Heart right ventricle (tissue), 16 donors: ENCODE results near the gene KLF5. TPM values are rescaled to one million over a fixed set of nuclear protein-coding genes. Genes with fewer than 3 reads are reported as not detected.

Experiments used
- ATAC-seq, 8 donors: fragments of 200-7000 bp; cut with Tn5 transposase; one replicate each; pipeline ENCODE4 v1.9.1; 2020; ENCODE audit warnings: mild to moderate bottlenecking in 8 of 8, moderate library complexity in 8 of 8, moderate number of reproducible peaks in 1 of 8
- DNase-seq, 2 donors: peaks; one replicate each; pipeline ENCODE4 v3.0.0-alpha.2; 2020
- H3K27ac ChIP-seq, 10 donors: fragments of 200-600 bp; sonication (generic) in 2 of 10; one replicate each; pipeline versions ENCODE4 v1.5.0 to v1.8.0; 2020 to 2022; ENCODE audit warnings: mild to moderate bottlenecking in 3 of 10
- H3K27me3 ChIP-seq, 7 donors: fragments of 200-600 bp; one replicate each; pipeline ENCODE4 v1.8.0; 2021 to 2022; ENCODE audit warnings: mild to moderate bottlenecking in 2 of 7
- H3K36me3 ChIP-seq, 9 donors: fragments of 200-600 bp; sonication (generic) in 1 of 9; one replicate each; pipeline versions ENCODE4 v1.5.0 to v1.8.0; 2020 to 2022; ENCODE audit warnings: mild to moderate bottlenecking in 2 of 9
- H3K4me1 ChIP-seq, 9 donors: fragments of 200-600 bp; sonication (generic) in 1 of 9; one replicate each; pipeline versions ENCODE4 v1.5.0 to v1.8.0; 2020 to 2022; ENCODE audit warnings: mild to moderate bottlenecking in 4 of 9
- H3K4me3 ChIP-seq, 10 donors: fragments of 200-600 bp; sonication (generic) in 2 of 10; one replicate each; pipeline versions ENCODE4 v1.5.0 to v1.8.0; 2020 to 2022; ENCODE audit warnings: mild to moderate bottlenecking in 7 of 10, moderate library complexity in 2 of 10
- H3K9me3 ChIP-seq, 11 donors: fragments of 200-600 bp in 10 of 11; sonication (generic) in 2 of 11; one replicate each; pipeline versions ENCODE4 v1.5.0 to v1.8.0; 2013 to 2022; ENCODE audit warnings: mild to moderate bottlenecking in 2 of 11, control low read depth in 1 of 11, moderate library complexity in 1 of 11
- CTCF ChIP-seq, 9 donors: fragments of 200-600 bp; sonication (generic) in 2 of 9; IDR thresholded peaks; one replicate each; pipeline versions ENCODE4 v1.5.0 to v1.8.0; 2021 to 2022; ENCODE audit warnings: antibody characterized with exemption in 9 of 9, mild to moderate bottlenecking in 5 of 9, moderate library complexity in 1 of 9
- WGBS, 2 donors: extraction: QIAGEN DNeasy Blood & Tissue Kit; methylation state at CpG; one replicate each; pipeline ENCODE4 v1.1.7; 2013; ENCODE audit warnings: inconsistent platforms in 1 of 2; 5-methylcytosine and 5-hydroxymethylcytosine counted together
- intact Hi-C, 10 donors: fragments of 100-400 bp; cut with DNase I; formaldehyde crosslinking; loops; one replicate each; pipeline versions ENCODE4 v1.11.1 to v1.14.2; 2022
- polyA plus RNA-seq, 2 donors: library from polyadenylated mRNA; stranded (reverse); fragments of 200-250 nt; gene quantifications; one replicate each; pipeline ENCODE4 v1.2.3, GENCODE V29; 2013
- total RNA-seq, 10 donors: library from RNA; stranded (reverse); fragmentation: NEBNext Ultra II Directional in 3 of 10; extraction: Animal tissue kit (Norgen Biotek cat#: 25700) in 3 of 10; gene quantifications; one replicate each; pipeline versions ENCODE4 v1.2.1 to v1.2.4, GENCODE V29; 2021 to 2023
- donor health status: Arrhythmogenic right ventricular cardiomyopathy.
- donor health status: ischemic (EF 13 %, LVEDD 7.1; RV severe dilation, severe dysfunction).
- donor health status: healthy with polysubstance abuse.
- donor health status: DM: no; HTN: yes; CAD: no.
- donor health status: DM: no; HTN: no; CAD: no.
- donor health status: ischemic (EF 25% LVEDD 6.9; RV normal size, moderate dysfunction).
- donor health status: ischemic (EF 25% LVEDD 5.7; RV mildly dilated, moderate dysfunction).
- donor health status: healthy.
- donor health status: DM: yes; HTN: yes; CAD: no.
- donor health status: Ischemic cardiomyopathy.
- donor health status: ischemic (EF 35%, LVEDD 5.7; RV mildly dilated, moderate dysfunction).
- donor health status: nonischemic (EF 11% LVEDD 7.7; RV severe dilation, severe dysfunction).
- donor health status: DM: yes; HTN: yes; CAD: no.
- donor health status: PGD.
- donor health status: ischemic (EF 29% LVEDD 5.4; RV normal size, mild dysfunction).
- donor health status: nonischemic (EF 23%, LVEDD 6.1; RV moderate dilation, normal function).

Gene KLF5
- total and polyA plus RNA-seq, 12 donors: 0.83 to 4.7 (median 2.8) TPM

GRCh38 chr13:73107481-73107880 is 48.7 kb downstream of the KLF5 start:
- ATAC-seq (no peak), DNase-seq (no peak)
- Histone ChIP-seq H3K9me3 (no peaks in the 10 kb centered on the region), H3K4me1 (no peaks in the 10 kb centered on the region), H3K4me3 (no peak overlapping the region), H3K27me3 (peaks cover 0 to 6% (median 0%) of the 10 kb centered on the region in 7 donors), H3K36me3 (no peaks in the 10 kb centered on the region), H3K27ac (no peak overlapping the region)
- intact Hi-C loops: no loop called here
- TF ChIP-seq CTCF (IDR thresholded peaks at IDR 0.05): no peak
- WGBS, 2 donors: 78% methylated on average over 3 of the region's 3 CpGs

- WGBS, 2 donors: 68 to 77% methylated on average over 8 of the region's 8 CpGs
- H3K27ac ChIP-seq: no peak overlapping the region
- H3K27me3 ChIP-seq: peaks cover 0 to 6% (median 0%) of the 10 kb centered on the region in 7 donors
- H3K36me3 ChIP-seq: no peaks in the 10 kb centered on the region
- H3K4me3 ChIP-seq: no peak overlapping the region
- no peaks in the 10 kb centered on the region for H3K4me1 ChIP-seq
- DNase-seq: no peak
- intact Hi-C loops: no loop called here
- ATAC-seq: no peak
- H3K9me3 ChIP-seq: no peaks in the 10 kb centered on the region
- TF ChIP-seq CTCF (IDR thresholded peaks at IDR 0.05): no peak
Observed at GRCh38 chr13:73107970-73108369, 49.2 kb downstream of the KLF5 start.

GRCh38 chr13:73109288-73109899 is 50.6 kb downstream of the KLF5 start:
- Histone ChIP-seq H3K36me3 (no peaks in the 10 kb centered on the region), H3K27me3 (peaks cover 0 to 6% (median 0%) of the 10 kb centered on the region in 7 donors), H3K4me1 (no peaks in the 10 kb centered on the region), H3K4me3 (no peak overlapping the region), H3K27ac (no peak overlapping the region), H3K9me3 (no peaks in the 10 kb centered on the region)
- no peak for TF ChIP-seq CTCF (IDR thresholded peaks at IDR 0.05)
- ATAC-seq (no peak), DNase-seq (no peak)
- 90 to 95% methylated on average over 11 of the region's 11 CpGs for WGBS, 2 donors
- intact Hi-C loops: no loop called here

- no peak overlapping the region for H3K4me3 ChIP-seq
- 82 to 89% methylated on average over 3 of the region's 3 CpGs for WGBS, 2 donors
- no peaks in the 10 kb centered on the region for H3K36me3 ChIP-seq
- no peak overlapping the region for H3K27ac ChIP-seq
- ATAC-seq (no peak), DNase-seq (no peak)
- H3K4me1 ChIP-seq: no peaks in the 10 kb centered on the region
- intact Hi-C loops: no loop called here
- no peaks in the 10 kb centered on the region for H3K9me3 ChIP-seq
- H3K27me3 ChIP-seq: peaks cover 0 to 6% (median 0%) of the 10 kb centered on the region in 7 donors
- TF ChIP-seq CTCF (IDR thresholded peaks at IDR 0.05): no peak
Observed at GRCh38 chr13:73109969-73110368, 51.2 kb downstream of the KLF5 start.
